Stimulated activated naive CD4-positive, alpha-beta T cell treated with Interleukin-2 at 50 U/mL for 16 hours (primary cell): ENCODE results near the gene BTBD9.

Experiments used
- DNase-seq: peaks from one replicate; lab custom pipeline; 2025; lab: John Stamatoyannopoulos, UW

The BTBD9 gene

DNA sequence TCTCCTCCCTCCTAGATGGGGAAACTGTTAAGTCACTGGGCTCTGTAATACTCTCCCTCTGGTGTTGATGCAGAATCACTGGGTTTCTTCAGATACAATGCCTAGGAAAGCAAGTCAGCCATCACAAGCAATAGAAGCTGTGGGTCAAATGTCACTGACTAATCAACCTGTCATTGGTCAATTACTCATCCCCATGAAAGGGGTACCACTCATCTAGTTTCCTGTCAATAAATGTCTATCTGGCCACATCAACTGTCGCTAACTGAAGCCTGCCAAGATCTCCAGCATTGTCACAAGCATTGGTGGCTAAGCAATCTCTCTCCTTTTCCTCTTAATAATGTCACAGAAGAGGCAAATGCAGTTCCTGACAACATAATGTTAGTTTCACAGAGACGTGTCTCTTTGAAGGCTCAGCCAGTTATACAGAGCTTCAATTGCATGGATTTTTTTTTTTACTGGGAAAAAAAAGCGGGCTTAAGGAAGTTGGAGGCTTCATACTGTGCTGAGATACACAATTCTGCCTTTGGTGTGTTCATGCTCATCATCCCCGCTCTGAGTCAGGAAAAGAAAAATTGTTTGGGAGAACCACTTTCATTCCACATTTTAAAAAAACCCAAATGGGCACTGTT is 355.9 kb downstream of the BTBD9 start:
- no peak for DNase-seq

DNA sequence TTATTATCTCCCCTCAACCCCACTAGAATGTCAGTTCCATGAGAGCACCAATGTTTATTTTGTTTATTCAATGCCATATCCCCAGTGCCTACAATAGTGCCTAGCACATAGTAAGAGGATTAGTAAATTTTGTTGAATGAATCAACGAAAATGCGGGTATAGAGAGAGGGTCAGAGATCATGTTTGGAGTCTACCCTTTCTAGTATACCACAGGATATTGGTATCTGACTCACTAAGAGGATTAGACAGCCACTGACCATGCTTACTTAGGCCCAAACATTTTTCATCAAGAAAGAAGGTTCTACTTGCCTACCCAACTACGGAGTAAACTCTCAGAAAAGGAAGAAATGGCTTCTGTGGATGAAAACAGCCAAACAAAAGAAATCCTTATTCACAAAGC is 356.8 kb downstream of the BTBD9 start:
- no peak for DNase-seq

DNA sequence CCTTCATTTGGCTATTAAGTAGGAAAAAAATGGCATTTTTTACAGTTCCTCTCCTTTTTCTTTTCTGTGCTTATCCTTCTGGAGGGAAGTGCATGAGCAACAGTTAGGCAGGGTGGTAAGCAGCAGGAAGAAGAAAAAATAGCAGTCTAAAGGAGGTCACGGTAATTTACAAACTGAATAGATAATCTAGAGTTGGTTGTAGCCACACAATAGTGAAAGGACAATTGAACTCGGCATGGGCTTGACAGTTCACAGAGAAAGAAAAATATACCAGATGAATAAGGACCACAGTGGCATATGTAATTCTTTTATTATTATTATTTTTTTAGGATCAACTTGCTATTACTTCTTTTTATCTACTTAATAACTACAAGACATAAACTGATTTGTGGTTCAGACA is 358.6 kb downstream of the BTBD9 start:
- DNase-seq = no peak

DNA sequence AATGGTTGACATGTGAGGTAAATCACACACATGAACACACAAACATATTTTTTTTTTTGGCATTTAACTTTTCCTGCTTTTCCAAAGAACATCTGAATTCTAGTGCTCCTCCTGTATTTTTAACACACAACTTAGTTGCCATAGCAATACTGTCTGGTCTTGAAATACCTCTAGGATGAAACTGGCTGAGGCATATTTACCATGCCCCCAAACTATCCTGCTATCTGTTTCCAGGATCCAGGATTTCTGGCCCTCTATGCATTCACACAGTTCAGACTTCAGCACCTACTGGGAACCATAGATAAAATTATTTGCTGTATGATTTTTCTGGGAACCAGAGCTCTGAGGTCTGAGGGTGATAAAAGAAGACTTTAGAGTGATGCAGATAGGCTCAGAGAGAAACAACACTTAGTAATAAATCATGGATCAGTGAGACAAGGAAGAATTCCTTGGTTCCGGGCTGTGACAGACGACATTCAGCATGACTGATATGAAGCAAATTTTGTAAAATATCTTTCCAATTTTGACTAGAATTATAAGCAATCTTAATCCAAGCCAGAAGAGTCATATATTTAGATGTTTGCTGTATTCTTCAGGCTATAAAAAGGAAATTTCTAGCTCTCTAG is 359.7 kb downstream of the BTBD9 start:
- DNase-seq = no peak

DNA sequence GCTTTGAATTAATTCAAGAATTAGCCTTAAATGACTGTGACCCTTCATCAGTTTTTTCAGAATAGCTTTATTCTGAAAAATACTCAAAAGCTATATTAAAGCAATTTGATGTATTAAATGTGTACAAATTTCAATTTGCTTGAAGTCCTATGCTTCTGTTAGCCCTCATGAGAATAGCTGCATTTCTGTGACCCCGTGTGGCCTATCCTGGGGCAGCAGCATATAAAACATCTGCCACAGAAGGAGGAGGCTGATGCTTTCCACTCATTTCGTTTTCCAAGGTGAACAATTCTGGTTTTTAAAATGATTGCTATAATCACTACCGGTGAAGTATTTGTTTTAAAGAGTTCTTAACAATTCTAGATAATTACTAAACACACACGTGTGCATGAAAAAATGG is 360.3 kb downstream of the BTBD9 start:
- no peak for DNase-seq

DNA sequence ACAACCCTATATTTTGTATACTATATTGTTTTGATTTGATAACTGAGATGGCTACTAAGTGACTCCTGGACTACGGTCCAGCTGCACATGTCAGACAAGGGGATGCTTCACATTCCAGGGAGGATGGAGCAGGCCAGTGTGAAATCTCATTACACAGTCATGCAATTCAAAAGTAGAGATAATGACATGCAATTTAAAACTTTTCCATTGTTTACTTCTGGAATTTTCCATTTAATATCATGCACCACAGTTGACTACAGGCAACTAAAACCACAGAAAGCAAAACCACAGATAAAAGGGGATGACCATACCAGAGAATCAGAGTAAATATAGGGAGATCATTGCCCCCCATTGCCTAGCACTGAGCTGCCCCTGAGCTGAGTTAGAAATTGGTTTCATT is 366.4 kb downstream of the BTBD9 start:
- DNase-seq = no peak

DNA sequence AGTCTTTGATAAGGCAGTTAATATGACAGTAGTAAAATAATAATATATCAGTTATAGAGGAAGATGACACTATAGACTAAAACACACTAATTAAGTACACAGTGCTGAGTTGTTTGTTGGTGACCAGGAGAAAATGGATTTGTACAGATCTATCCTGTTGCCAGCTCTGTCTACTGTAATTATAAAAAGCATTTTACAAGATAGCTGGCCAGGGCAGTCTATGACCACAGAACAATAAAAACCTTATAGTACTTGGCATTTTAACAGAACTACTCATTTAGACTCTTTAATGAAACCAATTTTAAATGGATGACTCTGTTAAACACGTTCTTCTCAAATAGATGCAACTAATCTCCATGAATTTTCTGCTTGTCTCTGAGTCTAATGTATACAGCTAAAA is 367.5 kb downstream of the BTBD9 start:
- no peak for DNase-seq

DNA sequence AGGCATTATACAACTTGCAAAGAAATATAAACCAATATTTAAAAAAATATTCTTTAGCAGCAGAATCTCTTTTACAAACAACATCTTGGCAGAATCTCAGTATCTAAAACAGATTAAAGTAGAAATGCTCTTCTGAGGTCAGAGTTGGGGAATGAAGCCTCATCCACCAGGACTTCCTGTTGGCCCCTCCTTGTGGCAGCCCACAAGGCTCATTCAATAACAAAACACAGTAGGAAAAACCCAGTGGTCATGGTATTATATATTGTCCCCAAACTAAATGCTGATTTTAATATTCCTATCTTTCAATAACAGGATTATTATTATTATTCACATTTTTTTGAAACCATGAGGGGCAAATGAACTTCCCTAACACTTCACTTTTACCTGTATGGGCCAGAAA is 368.6 kb downstream of the BTBD9 start:
- DNase-seq = no peak

DNA sequence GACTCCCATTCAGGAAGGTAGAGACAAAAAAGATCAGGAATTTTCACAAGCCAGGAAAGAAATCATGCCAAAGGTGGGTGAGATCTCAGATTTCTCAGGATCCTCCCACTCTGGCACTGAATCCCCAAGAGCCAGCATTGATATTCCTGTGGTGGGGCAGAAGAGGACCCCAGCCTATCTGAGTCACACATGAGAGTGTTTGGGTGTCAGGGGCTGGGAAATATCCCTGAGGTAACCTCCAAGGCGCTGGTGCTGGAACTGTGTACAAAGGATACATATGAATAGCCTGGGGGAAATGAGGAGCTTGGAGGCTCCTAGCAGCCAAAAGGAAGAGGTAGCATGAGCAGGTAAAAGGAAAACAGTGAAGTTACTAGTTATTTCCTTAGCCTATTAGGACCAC is 369.4 kb downstream of the BTBD9 start:
- DNase-seq = no peak

DNA sequence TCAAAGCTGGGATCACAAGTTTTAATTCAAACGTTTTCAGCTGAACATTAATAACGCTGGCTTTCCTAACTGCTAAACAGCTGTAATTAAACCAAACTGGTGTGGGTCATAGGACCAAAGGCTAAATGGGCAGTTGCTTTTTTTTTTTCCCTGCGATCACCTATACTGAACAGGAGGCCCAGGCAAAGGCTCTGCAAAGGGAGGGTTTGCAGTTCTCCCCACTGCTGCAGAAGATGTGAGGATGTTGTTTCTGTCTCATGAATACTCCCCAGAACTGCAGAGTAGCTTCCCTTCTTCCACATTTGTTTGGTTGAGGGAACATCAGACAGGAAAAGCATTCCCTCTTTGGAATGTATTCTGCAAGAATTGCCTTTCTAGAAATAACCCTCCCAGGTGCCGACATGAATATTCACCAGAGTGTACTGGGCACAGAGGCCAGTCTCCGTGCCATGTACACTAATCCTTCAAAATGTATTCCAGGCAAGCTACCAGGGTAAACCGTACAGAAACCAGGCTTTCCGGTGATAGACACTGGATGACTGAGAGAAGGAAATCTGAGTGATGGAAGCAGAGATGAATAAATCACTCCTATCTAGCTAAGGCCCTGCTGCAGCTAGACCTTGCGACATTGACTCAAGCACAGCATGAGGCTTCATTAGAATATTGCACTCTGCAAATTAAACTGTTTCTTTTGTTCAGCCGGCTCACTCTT is 370.1 kb downstream of the BTBD9 start:
- no peak for DNase-seq

DNA sequence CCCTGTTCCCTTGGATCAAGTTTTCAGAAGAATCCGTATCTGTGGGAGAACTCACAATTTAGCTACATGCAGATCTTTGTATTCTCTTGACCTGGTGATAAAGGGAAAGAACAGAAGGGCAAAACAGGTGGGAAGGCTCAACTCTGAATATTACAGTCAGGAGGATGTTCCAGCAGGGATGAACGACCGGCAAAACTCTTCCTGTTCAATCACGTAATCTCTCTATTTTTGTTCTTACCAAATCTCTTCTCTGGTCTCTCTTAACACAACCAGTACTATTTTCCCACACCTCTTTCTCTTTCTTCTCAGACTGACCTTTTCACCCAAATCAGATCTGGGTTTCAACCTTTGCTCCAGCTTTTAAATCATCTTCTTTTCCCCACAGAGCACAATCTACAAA is 371.4 kb downstream of the BTBD9 start:
- no peak for DNase-seq

DNA sequence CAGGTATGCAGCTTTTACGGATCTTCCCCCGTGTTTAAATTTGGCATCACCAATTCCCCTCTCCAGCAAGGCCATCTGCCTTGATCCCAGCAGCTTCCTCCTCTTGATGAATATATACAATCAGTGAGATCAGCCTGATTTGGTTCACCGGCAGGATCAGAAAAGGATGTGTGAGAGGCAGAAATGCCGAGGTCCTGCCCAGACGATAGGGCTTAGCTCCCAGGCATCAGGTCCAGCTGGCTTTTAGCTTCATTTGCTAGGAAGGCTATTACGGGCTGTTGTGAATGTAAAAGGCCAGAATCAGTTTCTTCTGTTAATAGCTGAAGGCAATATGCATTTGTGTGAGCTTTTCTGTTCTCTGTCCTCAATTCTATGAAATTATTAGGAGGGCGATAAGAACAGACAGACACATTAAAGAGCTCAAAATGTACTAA is 372.8 kb downstream of the BTBD9 start:
- no peak for DNase-seq

DNA sequence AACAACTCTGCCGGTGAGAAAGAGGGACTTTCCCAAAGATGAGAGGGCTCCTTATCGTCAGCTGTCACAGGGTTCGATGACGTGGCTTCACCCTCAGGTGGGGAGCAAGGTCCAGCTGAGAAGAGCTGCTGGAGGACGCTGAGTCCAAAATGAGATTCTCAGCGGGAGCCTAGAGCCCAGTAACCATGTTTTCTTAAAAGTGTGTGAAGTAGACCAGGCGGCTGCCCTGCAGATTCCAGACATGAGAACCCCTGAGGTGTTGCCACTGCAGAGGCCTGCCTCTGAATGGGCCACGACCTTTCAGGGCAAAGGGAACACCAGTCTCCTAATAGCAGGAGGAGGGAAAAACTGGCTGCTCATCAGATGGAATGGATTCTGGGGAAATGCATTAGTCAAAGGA is 375.1 kb downstream of the BTBD9 start:
- no peak for DNase-seq

DNA sequence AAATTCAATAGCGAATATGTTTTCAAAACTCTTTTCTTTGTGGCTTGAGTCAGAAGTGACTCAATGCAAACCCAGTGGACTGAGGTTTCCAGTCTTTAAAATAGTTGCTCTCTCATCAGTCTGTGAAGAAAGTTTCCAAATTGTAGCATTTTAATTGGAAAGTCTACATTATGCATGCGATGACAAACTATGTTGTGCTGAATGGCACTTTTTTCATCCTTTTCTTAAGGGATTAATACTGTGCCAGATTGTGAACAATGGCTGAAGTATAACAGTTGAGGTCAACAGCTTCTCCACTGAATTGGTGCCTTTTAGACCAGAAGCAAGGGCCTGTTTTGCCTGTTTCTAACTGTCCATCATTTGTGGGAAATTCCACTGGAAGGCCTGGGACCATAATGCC is 377.1 kb downstream of the BTBD9 start:
- no peak for DNase-seq

DNA sequence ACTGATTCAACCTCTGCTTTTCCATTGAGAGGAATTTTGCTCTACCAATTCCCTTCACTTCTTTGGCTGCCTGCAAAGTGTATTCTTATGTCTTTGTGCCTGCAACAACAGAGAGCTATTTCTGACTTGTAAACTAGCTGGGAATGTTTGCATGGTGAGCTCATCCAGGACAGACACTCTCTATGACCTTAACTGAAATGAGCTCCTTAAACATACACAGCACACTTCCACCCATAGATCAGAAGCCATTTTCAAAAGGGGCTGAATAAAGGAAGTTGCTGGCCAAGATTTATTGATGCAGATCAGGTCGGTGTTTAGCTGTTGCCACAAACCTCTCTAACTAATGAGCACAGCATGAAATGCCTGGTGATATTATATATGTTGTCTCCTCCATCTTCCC is 377.7 kb downstream of the BTBD9 start:
- DNase-seq = no peak

DNA sequence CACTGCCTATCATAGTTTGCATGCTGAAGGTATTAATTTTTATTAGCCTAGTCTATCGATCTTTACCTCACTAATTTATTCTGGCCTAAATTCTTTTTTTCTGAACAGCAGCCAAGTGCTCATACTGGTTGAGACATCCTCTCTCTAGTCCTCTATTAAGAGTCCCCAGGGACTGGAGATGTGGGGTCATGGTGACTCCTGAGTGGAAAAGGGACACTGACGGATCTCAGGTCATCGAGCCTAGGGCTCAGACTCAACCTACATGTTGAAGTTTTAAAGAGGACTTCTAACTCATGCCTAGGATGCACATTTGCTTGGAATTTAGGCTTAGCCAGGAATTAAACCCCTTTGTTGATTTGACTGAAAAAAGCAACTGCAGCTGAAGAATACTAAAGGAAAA is 378.1 kb downstream of the BTBD9 start:
- DNase-seq = no peak

DNA sequence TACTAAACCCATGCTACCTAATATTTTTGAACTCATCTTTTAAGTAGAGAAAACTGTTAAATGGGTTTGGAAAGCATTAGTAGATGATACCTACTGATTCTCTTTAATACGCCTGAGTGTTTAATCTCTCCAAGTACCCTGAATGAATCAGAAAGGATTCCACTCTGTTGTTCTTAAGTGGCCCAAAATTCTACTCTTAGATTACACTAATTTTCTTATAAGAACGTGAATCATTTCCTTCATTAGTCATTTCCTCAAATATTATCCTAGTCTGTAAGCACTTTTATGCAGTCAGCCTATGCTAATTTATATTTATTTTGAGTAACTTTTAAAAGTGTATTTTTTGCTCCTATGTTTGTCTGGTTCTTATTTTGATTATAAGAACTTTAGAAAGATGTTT is 380.0 kb downstream of the BTBD9 start:
- DNase-seq = no peak

DNA sequence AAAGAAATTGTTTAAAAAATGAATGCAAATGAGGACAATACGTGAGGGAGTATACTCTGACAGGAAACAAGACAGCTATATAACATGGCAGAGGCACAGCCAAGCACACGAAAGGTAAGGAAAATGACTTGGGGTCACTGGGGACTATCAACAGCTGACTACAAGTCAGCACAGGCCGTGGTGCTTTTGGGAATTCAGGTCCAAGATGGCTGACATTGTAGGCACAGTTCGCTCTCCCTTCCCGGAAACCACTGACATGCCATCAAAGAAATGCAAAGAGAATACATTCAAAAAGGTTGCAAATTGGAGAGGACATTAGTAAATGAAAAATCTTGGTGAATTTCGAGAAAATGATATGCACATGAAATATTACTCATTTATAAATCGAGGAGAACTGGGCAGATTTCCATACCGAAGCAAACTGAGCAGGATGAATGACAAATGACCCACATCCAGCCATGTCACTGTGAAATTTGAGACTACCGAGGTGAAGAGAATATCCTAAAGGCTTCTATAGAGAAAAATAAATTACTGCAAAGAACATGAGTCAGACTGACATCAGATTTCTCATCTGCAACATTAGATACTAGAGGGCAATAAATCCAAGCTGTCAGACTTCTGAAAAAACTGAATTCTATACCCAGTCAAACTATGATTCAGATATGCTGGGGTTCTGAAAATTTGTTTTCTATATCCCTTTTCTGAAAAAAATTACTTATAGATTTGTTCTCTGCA is 391.1 kb downstream of the BTBD9 start:
- DNase-seq = no peak

DNA sequence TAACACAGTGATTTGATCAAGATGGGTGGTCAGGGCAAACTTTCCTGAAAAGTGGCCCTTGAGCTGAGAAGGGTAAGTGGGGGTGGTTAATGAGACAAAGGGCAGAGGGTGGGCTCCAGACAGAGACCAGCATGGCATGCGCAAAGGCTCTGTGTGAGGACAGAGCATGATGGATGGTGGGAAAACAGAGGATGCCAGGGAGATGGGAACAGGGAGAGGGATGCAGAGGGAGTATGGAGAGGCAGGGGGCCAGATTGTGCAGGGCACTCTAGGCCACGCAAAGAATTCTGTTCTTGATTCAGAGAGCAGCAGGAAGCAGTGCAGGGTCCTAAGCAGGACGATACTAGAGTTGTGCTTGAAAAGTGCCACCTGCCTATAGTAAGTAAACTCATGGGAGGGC is 394.4 kb downstream of the BTBD9 start:
- no peak for DNase-seq

DNA sequence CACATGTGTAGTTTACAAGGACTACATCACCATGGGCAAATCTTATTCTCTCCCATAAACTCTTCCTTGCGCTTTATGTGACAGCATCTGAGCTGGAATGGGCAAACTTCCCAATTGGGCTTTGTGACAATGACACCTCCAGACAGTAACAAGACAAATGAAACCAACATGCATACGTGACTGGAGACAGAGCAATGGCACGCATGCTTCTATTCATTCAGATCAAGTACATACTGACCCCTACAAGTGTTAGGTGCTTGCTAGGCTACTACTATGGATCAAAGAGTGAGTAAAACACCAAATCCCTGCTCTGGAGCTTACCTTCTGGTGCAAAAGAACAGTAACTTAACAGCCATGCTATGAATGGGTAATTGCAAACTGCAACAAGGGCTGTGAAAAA is 394.9 kb downstream of the BTBD9 start:
- DNase-seq = no peak

DNA sequence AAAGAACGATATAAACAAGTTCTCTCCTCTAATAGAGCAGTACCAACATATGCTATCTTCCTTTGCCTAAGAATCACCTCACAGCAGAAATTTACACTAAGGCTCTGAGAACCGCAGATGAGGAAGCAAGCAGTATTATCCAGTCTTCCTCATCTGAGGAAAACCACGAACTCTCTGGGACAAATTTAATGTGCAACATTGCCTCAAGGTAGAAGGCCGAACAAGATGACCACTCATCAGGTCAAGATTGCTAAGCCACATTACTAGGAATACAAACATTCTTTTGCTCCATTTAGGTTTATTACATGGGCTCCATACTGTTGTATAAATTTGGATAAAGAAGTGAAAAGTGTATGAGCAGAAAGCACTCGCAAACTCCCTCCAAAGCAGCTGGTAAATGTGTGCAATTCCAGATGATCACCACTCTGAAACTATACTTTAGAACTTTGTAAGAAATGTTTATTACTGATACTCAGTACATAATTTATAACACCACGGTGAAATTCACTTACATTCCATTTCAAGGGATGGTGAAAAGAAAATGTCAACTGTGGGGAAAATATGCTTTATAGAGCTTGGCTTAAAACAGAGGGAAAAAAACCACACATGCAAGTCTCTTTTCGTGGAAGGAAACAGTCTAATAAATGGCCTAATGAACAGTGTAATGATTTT is 398.4 kb downstream of the BTBD9 start:
- no peak for DNase-seq

DNA sequence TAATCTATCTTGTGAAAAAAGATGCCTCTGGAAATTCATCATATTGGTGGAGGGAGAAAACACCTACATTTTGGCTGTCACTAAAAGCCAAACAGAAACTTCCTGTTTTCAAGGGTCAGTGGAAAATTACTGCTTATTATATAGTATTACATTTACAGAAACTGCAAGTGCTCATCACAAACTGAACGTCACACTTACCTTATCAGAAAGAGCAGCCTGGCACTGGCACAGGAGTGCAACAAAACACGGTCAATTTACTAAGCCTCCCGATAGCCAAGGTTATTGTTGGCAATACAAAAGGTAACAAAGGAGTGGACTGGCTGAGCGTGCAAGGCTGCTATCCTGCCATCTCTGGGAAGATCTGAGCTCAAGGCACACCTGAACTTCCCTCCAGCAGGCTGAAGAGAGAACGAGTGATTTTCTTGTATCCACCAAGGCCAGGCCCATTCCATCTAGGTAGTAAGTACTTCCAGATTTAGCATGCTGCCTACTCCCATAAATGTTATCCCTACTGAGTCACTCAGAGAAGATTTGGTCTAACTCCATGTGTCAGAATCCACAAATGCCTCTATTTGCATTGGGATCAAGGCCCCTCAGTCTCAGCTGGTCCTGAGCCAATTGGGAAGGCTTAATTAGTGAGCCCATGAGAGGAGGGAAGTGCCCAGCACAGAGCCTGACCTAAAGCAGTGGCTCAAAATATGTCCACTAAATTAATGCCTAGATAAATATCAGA is 399.8 kb downstream of the BTBD9 start:
- DNase-seq = no peak
